Measurements from ENCODE around the gene RETSAT.
"Not testable (repeated sequence)": the region's sequence is repeated elsewhere in the genome, so short reads cannot be mapped to it uniquely, and the experiment has no call there.

The RETSAT gene

GRCh38 chr2:85330839-85331636, 23.3 kb downstream of the RETSAT start:
- no peak for DNase-seq (ENCODE audit: low read depth)

GRCh38 chr2:85329701-85330100, 24.6 kb downstream of the RETSAT start:
- not testable (repeated sequence) for DNase-seq (ENCODE audit: low read depth)

GRCh38 chr2:85329181-85329651, 25.1 kb downstream of the RETSAT start:
- no peak for DNase-seq (ENCODE audit: low read depth)

- DNase-seq (ENCODE audit: low read depth), result no peak
Observed at GRCh38 chr2:85327822-85328617, 26.3 kb downstream of the RETSAT start, which contains the start of gene TGOLN2. TSS of gene TGOLN2 (minus strand) at chr2:85327989. CDS start at chr2:85327962, 27 bp downstream.

GRCh38 chr2:85327160-85327821, 27.0 kb downstream of the RETSAT start:
- no peak for DNase-seq (ENCODE audit: low read depth)

GRCh38 chr2:85326406-85327159, 27.7 kb downstream of the RETSAT start:
- no peak for DNase-seq (ENCODE audit: low read depth)

GRCh38 chr2:85325466-85325811, 28.9 kb downstream of the RETSAT start:
- DNase-seq (ENCODE audit: low read depth), result no peak

- no peak for DNase-seq (ENCODE audit: low read depth)
Observed at GRCh38 chr2:85324639-85325465, 29.5 kb downstream of the RETSAT start.

GRCh38 chr2:85323988-85324367, 30.4 kb downstream of the RETSAT start:
- DNase-seq (ENCODE audit: low read depth), result not testable (repeated sequence)

GRCh38 chr2:85323351-85323987, 30.9 kb downstream of the RETSAT start:
- DNase-seq (ENCODE audit: low read depth), result no peak

- no peak for DNase-seq (ENCODE audit: low read depth)
Observed at GRCh38 chr2:85319796-85320195, 34.5 kb downstream of the RETSAT start.

- no peak for DNase-seq (ENCODE audit: low read depth)
Observed at GRCh38 chr2:85318222-85319074, 35.9 kb downstream of the RETSAT start.

- DNase-seq (ENCODE audit: low read depth), result not testable (repeated sequence)
Observed at GRCh38 chr2:85315921-85316320, 38.4 kb downstream of the RETSAT start.

- no peak for DNase-seq (ENCODE audit: low read depth)
Observed at GRCh38 chr2:85314884-85315242, 39.5 kb downstream of the RETSAT start.

- DNase-seq (ENCODE audit: low read depth), result no peak
Observed at GRCh38 chr2:85312404-85312803, 41.9 kb downstream of the RETSAT start.

- no peak for DNase-seq (ENCODE audit: low read depth)
Observed at GRCh38 chr2:85310330-85310729, 44.0 kb downstream of the RETSAT start.

- no peak for DNase-seq (ENCODE audit: low read depth)
Observed at GRCh38 chr2:85309699-85310321, 44.5 kb downstream of the RETSAT start.

GRCh38 chr2:85308896-85309555, 45.3 kb downstream of the RETSAT start:
- DNase-seq (ENCODE audit: low read depth), result no peak

GRCh38 chr2:85308201-85308600, 46.1 kb downstream of the RETSAT start:
- no peak for DNase-seq (ENCODE audit: low read depth)
